Activated CD4-positive, alpha-beta T cell treated with anti-CD3 and anti-CD28 coated beads, Interleukin-2, amount 10 ng/mL, durations not matched to agents 24 days and 14 days (primary cell): ENCODE measurements around the gene GMPS. TPM values are rescaled to one million over a fixed set of nuclear protein-coding genes. Genes with fewer than 3 reads are reported as not detected.

ENCODE experiments used
- DNase-seq: peaks from one replicate; pipeline ENCODE4 v3.0.0; 2022
- H3K27ac Mint-ChIP-seq: one replicate; pipeline ENCODE4 v1.8.0; 2022; ENCODE audit warnings: mild to moderate bottlenecking, mixed read lengths
- H3K27me3 Mint-ChIP-seq: one replicate; pipeline ENCODE4 v1.8.0; 2022; ENCODE audit warnings: mixed read lengths
- H3K36me3 Mint-ChIP-seq: one replicate; pipeline ENCODE4 v1.8.0; 2022; ENCODE audit warnings: low read depth, mild to moderate bottlenecking, mixed read lengths
- H3K4me1 Mint-ChIP-seq: one replicate; pipeline ENCODE4 v1.8.0; 2021; ENCODE audit warnings: mixed read lengths
- H3K4me3 Mint-ChIP-seq: one replicate; pipeline ENCODE4 v1.8.0; 2022; ENCODE audit warnings: mild to moderate bottlenecking, moderate library complexity, mixed read lengths
- H3K9me3 Mint-ChIP-seq: one replicate; pipeline ENCODE4 v1.8.0; 2021; ENCODE audit warnings: mixed read lengths
- intact Hi-C: fragments of 100-400 bp; cut with micrococcal nuclease; formaldehyde crosslinking; loops from one replicate; pipeline ENCODE4 v1.15.1; 2023
- total RNA-seq: library from RNA; stranded (reverse); gene quantifications from 2 replicates; pipeline ENCODE4 v1.2.3, GENCODE V29; 2022

The GMPS gene
- total RNA-seq, 1 donor from 2014 or later = 151 TPM

GRCh38 chr3:155970398-155970797 is 99.9 kb downstream of the GMPS start:
- no peak for DNase-seq
- Mint-ChIP-seq H3K36me3 (no peaks in the 10 kb centered on the region), H3K4me3 (no peak overlapping the region), H3K4me1 (no peaks in the 10 kb centered on the region), H3K27me3 (peaks cover 7% of the 10 kb centered on the region), H3K9me3 (no peaks in the 10 kb centered on the region), H3K27ac (no peak overlapping the region)
- intact Hi-C loops = no loop called here

- intact Hi-C loops = no loop called here
- Mint-ChIP-seq H3K4me1 (no peaks in the 10 kb centered on the region), H3K9me3 (no peaks in the 10 kb centered on the region), H3K27me3 (peaks cover 7% of the 10 kb centered on the region), H3K36me3 (no peaks in the 10 kb centered on the region), H3K4me3 (no peak overlapping the region), H3K27ac (no peak overlapping the region)
- DNase-seq = no peak
Observed at GRCh38 chr3:155972885-155973584, 102.6 kb downstream of the GMPS start.

GRCh38 chr3:155978324-155978723 is 107.9 kb downstream of the GMPS start:
- Mint-ChIP-seq H3K4me1 (no peaks in the 10 kb centered on the region), H3K27me3 (peaks cover 8% of the 10 kb centered on the region), H3K27ac (no peak overlapping the region), H3K9me3 (no peaks in the 10 kb centered on the region), H3K4me3 (no peak overlapping the region), H3K36me3 (no peaks in the 10 kb centered on the region)
- intact Hi-C loops = no loop called here
- no peak for DNase-seq

GRCh38 chr3:155979746-155980145 is 109.3 kb downstream of the GMPS start:
- Mint-ChIP-seq H3K36me3 (no peaks in the 10 kb centered on the region), H3K9me3 (no peaks in the 10 kb centered on the region), H3K4me1 (no peaks in the 10 kb centered on the region), H3K27me3 (peaks cover 9% of the 10 kb centered on the region), H3K27ac (no peak overlapping the region), H3K4me3 (no peak overlapping the region)
- intact Hi-C loops = no loop called here
- DNase-seq = no peak

GRCh38 chr3:155981669-155982068 is 111.2 kb downstream of the GMPS start:
- Mint-ChIP-seq H3K4me3 (no peak overlapping the region), H3K27ac (no peak overlapping the region), H3K27me3 (peaks cover 9% of the 10 kb centered on the region), H3K36me3 (no peaks in the 10 kb centered on the region), H3K4me1 (no peaks in the 10 kb centered on the region), H3K9me3 (no peaks in the 10 kb centered on the region)
- DNase-seq = no peak
- intact Hi-C loops = no loop called here

GRCh38 chr3:155983834-155984474 is 113.5 kb downstream of the GMPS start:
- Mint-ChIP-seq H3K4me1 (no peaks in the 10 kb centered on the region), H3K4me3 (no peak overlapping the region), H3K27me3 (peaks cover 12% of the 10 kb centered on the region), H3K9me3 (no peaks in the 10 kb centered on the region), H3K27ac (no peak overlapping the region), H3K36me3 (no peaks in the 10 kb centered on the region)
- DNase-seq = no peak
- intact Hi-C loops = no loop called here

GRCh38 chr3:155984791-155985417 is 114.5 kb downstream of the GMPS start:
- Mint-ChIP-seq H3K27me3 (peaks cover 14% of the 10 kb centered on the region), H3K27ac (no peak overlapping the region), H3K4me1 (no peaks in the 10 kb centered on the region), H3K36me3 (no peaks in the 10 kb centered on the region), H3K4me3 (no peak overlapping the region), H3K9me3 (no peaks in the 10 kb centered on the region)
- intact Hi-C loops = no loop called here
- no peak for DNase-seq

- no peaks in the 10 kb centered on the region for H3K4me1 Mint-ChIP-seq
Observed at GRCh38 chr3:155989536-155989935, 119.1 kb downstream of the GMPS start.

GRCh38 chr3:155991212-155991611 is 120.8 kb downstream of the GMPS start:
- Mint-ChIP-seq H3K4me3 (no peak overlapping the region), H3K4me1 (no peaks in the 10 kb centered on the region), H3K36me3 (no peaks in the 10 kb centered on the region), H3K27ac (no peak overlapping the region), H3K27me3 (peaks cover 9% of the 10 kb centered on the region), H3K9me3 (no peaks in the 10 kb centered on the region)
- intact Hi-C loops = no loop called here
- no peak for DNase-seq

More at GRCh38 chr3:155989536-155989935, 119.1 kb downstream of the GMPS start:
- intact Hi-C loops = no loop called here
- DNase-seq = no peak
- H3K36me3 Mint-ChIP-seq = no peaks in the 10 kb centered on the region
- no peaks in the 10 kb centered on the region for H3K9me3 Mint-ChIP-seq
- no peak overlapping the region for H3K27ac Mint-ChIP-seq
- H3K4me3 Mint-ChIP-seq = no peak overlapping the region
- H3K27me3 Mint-ChIP-seq = peaks cover 7% of the 10 kb centered on the region

- intact Hi-C loops = no loop called here
- Mint-ChIP-seq H3K27me3 (peaks cover 9% of the 10 kb centered on the region), H3K9me3 (no peaks in the 10 kb centered on the region), H3K4me1 (no peaks in the 10 kb centered on the region), H3K27ac (no peak overlapping the region), H3K36me3 (no peaks in the 10 kb centered on the region), H3K4me3 (no peak overlapping the region)
- DNase-seq = no peak
Observed at GRCh38 chr3:155991847-155992246, 121.4 kb downstream of the GMPS start.

Other genes with a start within 250 kb of the GMPS start
- 0.38 TPM in 1 of 2 replicates, not detected in the other for gene PLCH1, start 125.6 kb upstream of the GMPS start, total RNA-seq
- gene C3orf33, start 64.4 kb upstream of the GMPS start, total RNA-seq = 1.6 and 2.1 TPM in 2 replicates
- 27.4 and 28.0 TPM in 2 replicates for gene SLC33A1, start 16.2 kb upstream of the GMPS start, total RNA-seq
- not detected in 2 replicates for gene KCNAB1, start 249.9 kb downstream of the GMPS start, total RNA-seq